ENCODE results near the gene ZNF266. TPM values are rescaled to one million over a fixed set of nuclear protein-coding genes. Genes with fewer than 3 reads are reported as not detected.

ZNF266 gene
- total and polyA plus RNA-seq, 12 donors: 7.5 to 51.7 (median 20.9) TPM

GRCh38 chr19:9427941-9428340, 7.4 kb downstream of the ZNF266 start:
- DNase-seq: no peak
- Histone ChIP-seq H3K4me3 (no peak overlapping the region), H3K36me3 (replicated peaks in 1 of 2) (peaks cover 0 to 28% of the 10 kb centered on the region in 2 donors), H3K4me1 (replicated peaks in 1 of 2) (no peaks in the 10 kb centered on the region), H3K27ac (no peak overlapping the region), H3K27me3 (no peaks in the 10 kb centered on the region), H3K9me3 (replicated peaks in 1 of 3) (no peaks in the 10 kb centered on the region)
- 82 to 91% (median 87%) methylated on average over 5 to 6 of the region's 6 CpGs for WGBS, 4 donors
- intact Hi-C loops (cut with DNase I): no loop called here
- TF ChIP-seq CTCF (IDR thresholded peaks at IDR 0.05) (no peak), POLR2A (IDR thresholded peaks at IDR 0.05) (no peak)

- WGBS, 4 donors: 98% methylated on average over 14 of the region's 14 CpGs
- no peak for DNase-seq
- intact Hi-C loops (cut with DNase I): no loop called here
These were observed 22.0 kb downstream of the ZNF266 start for GRCh38 chr19:9413240-9413954.

GRCh38 chr19:9407827-9408226, 27.5 kb downstream of the ZNF266 start:
- Histone ChIP-seq H3K27me3 (no peaks in the 10 kb centered on the region), H3K9me3 (replicated peaks in 1 of 3) (peaks cover 0 to 40% (median 0%) of the 10 kb centered on the region in 3 donors), H3K36me3 (replicated peaks in 1 of 2) (no peaks in the 10 kb centered on the region), H3K4me1 (replicated peaks in 1 of 2) (no peaks in the 10 kb centered on the region), H3K4me3 (peak overlapping the region in 1 of 4 donors; percentile 55), H3K27ac (no peak overlapping the region)
- intact Hi-C loops (cut with DNase I): no loop called here
- no peak for DNase-seq
- TF ChIP-seq CTCF (IDR thresholded peaks at IDR 0.05) (no peak), POLR2A (IDR thresholded peaks at IDR 0.05) (no peak)
- 73 to 92% (median 85%) methylated on average over 5 of the region's 5 CpGs for WGBS, 4 donors

More at GRCh38 chr19:9413240-9413954, 22.0 kb downstream of the ZNF266 start:
- Histone ChIP-seq H3K27ac (no peak overlapping the region), H3K4me1 (replicated peaks in 1 of 2) (no peaks in the 10 kb centered on the region), H3K9me3 (replicated peaks in 1 of 3) (peaks cover 8 to 53% (median 14%) of the 10 kb centered on the region in 3 donors), H3K27me3 (no peaks in the 10 kb centered on the region), H3K36me3 (replicated peaks in 1 of 2) (peaks cover 0 to 50% of the 10 kb centered on the region in 2 donors), H3K4me3 (peak overlapping the region in 1 of 4 donors; percentile 31)
- TF ChIP-seq CTCF (IDR thresholded peaks at IDR 0.05) (no peak), POLR2A (IDR thresholded peaks at IDR 0.05) (no peak)

GRCh38 chr19:9406798-9407352, 28.5 kb downstream of the ZNF266 start:
- WGBS, 4 donors: 1 to 2% (median 1%) methylated on average over 10 to 39 of the region's 39 CpGs
- Histone ChIP-seq H3K9me3 (replicated peaks in 1 of 3) (peaks cover 0 to 31% (median 0%) of the 10 kb centered on the region in 3 donors), H3K36me3 (replicated peaks in 1 of 2) (no peaks in the 10 kb centered on the region), H3K4me1 (replicated peaks in 1 of 2) (no peaks in the 10 kb centered on the region), H3K27ac (peak overlapping the region in 2 of 5 donors; percentile 30 to 45), H3K27me3 (no peaks in the 10 kb centered on the region), H3K4me3 (peak overlapping the region in 2 of 4 donors; percentile 49 to 55)
- peak; percentile 54 to 77 (median 68) for DNase-seq
- TF ChIP-seq POLR2A (IDR thresholded peaks at IDR 0.05): no peak
- TF ChIP-seq CTCF (IDR thresholded peaks at IDR 0.05): no peak
- intact Hi-C loops (cut with DNase I): no loop called here
